Measurements from ENCODE around the gene CAMK2A. TPM values are rescaled to one million over a fixed set of nuclear protein-coding genes. Genes with fewer than 3 reads are reported as not detected.

The CAMK2A gene
- total RNA-seq, 1 experiment from 2014 or later: 0.33 TPM

DNA sequence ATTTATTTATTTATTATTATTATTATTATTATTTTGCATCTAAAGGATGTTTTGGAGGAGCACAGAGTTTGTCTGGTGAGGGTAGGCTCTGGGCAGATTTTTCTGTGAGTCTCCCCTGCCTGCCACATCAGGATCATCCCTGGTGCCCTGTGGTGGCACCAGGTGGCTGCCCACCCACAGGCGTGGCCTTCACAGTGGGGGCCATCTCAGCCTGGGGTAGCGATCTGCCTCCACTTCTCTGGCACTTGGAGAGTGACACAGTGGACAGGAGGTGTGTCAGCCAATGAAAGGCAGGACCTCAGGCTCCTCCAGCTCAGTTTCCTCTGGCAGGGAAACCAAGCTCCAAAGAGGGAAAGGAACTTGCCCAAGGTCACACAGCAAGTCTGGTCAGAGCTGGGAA, 69.7 kb downstream of the CAMK2A start:
- Histone ChIP-seq H3K14ac (ENCODE audit: insufficient read depth, low read length) (no peak overlapping the region), H2BK15ac (ENCODE audit: low read depth, low read length) (no peak overlapping the region), H2AFZ (ENCODE audit: low read length) (no peak overlapping the region), H2BK120ac (ENCODE audit: low read depth, low read length, poor library complexity, severe bottlenecking) (no peak overlapping the region), H2AK5ac (ENCODE audit: insufficient read length, low read length) (no peak overlapping the region), H3K23ac (ENCODE audit: insufficient read length, low read depth, low read length) (no peak overlapping the region), H3K4me2 (ENCODE audit: insufficient read depth, insufficient read length, low read length) (no peak overlapping the region), H3T11ph (ENCODE audit: low read length) (no peak overlapping the region), H3K18ac (ENCODE audit: insufficient read length, low read depth, low read length) (no peak overlapping the region), H2BK5ac (ENCODE audit: insufficient read length, low read length) (no peak overlapping the region), H3K9me3 (ENCODE audit: control insufficient read depth, low read depth, low read length) (no peaks in the 10 kb centered on the region), H3K79me1 (ENCODE audit: insufficient read depth, low read depth, low read length, poor library complexity, severe bottlenecking) (no peaks in the 10 kb centered on the region), H4K8ac (replicated peaks; ENCODE audit: insufficient read length, low read depth, low read length) (no peak overlapping the region), H3K27ac (ENCODE audit: insufficient read length, low read depth, low read length) (no peak overlapping the region), H2BK20ac (ENCODE audit: low read depth, low read length, poor library complexity, severe bottlenecking) (no peak overlapping the region), H3K4ac (ENCODE audit: low read depth, low read length) (no peak overlapping the region), H4K20me1 (ENCODE audit: control insufficient read depth, insufficient read depth, insufficient read length) (no peaks in the 10 kb centered on the region), H4K5ac (ENCODE audit: insufficient read length, low read depth, low read length) (no peak overlapping the region), H4K91ac (ENCODE audit: insufficient read length, low read depth, low read length) (no peak overlapping the region), H3K9ac (ENCODE audit: extremely low read depth, insufficient read length, low read length) (no peak overlapping the region), H2BK12ac (ENCODE audit: insufficient read length, low read depth, low read length) (no peak overlapping the region), H3K4me1 (ENCODE audit: insufficient read depth, low read length) (no peaks in the 10 kb centered on the region), H3K23me2 (ENCODE audit: insufficient read length, low read depth, low read length, poor library complexity, severe bottlenecking) (no peaks in the 10 kb centered on the region), H3K56ac (ENCODE audit: insufficient read length, low read depth, low read length) (no peak overlapping the region), H3K27me3 (ENCODE audit: insufficient read depth, low read length) (0 out of 2 replicates have a peak, but pooled peaks cover 1% of the 10 kb centered on the region), H3K79me2 (ENCODE audit: insufficient read depth, low read length) (no peaks in the 10 kb centered on the region)
- no peak for DNase-seq
- no CpG with 5 or more reads among the region's 2 CpGs for WGBS (ENCODE audit: extremely low coverage, insufficient read length, low lambda C conversion rate)
- Mint-ChIP-seq H3K9me3 (no peaks in the 10 kb centered on the region), H3K4me3 (no peak overlapping the region), H3K27me3 (ENCODE audit: low read depth) (peaks cover 31% of the 10 kb centered on the region), H3K4me1 (peaks cover 0 to 7% of the 10 kb centered on the region in 2 experiments; a peak in 1 of 4 replicates), H3K27ac (no peak overlapping the region), H3K36me3 (ENCODE audit: insufficient read depth in 1 of 3, low read depth in 3 of 3) (no peaks in the 10 kb centered on the region)
- TF ChIP-seq CTCF (conservative IDR thresholded peaks at IDR 0.05): no peak

Measured in H9 (cell line).